ENCODE data around the gene CPED1. TPM values are rescaled to one million over a fixed set of nuclear protein-coding genes. Genes with fewer than 3 reads are reported as not detected.

Gene CPED1
- polyA plus RNA-seq, 1 experiment: 52.0 TPM

- POLR2A ChIA-PET: no interaction called here
- Histone ChIP-seq H3K27me3 (ENCODE audit: control insufficient read depth, insufficient read depth, low read length) (no peaks in the 10 kb centered on the region), H3K27ac (ENCODE audit: low read depth, low read length) (no peak overlapping the region), H3K9me3 (ENCODE audit: control insufficient read depth, insufficient read depth, low read length) (no peaks in the 10 kb centered on the region), H3K4me3 (ENCODE audit: low read depth, low read length) (no peak overlapping the region)
- no peak for TF ChIP-seq CTCF (IDR thresholded peaks at IDR 0.05; ENCODE audit: low read depth, low read length)
- DNase-seq (ENCODE audit: low read depth, low spot score): no peak
- CTCF ChIA-PET: interaction anchor here (1.3 kb wide), 1 partner anchor 20 kb away, joined by 3 read pairs; no protein-coding TSS in a partner anchor
Measured at GRCh38 chr7:121160150-121161008, 171.9 kb downstream of the CPED1 start.

GRCh38 chr7:121163699-121164098, 175.2 kb downstream of the CPED1 start:
- H3K4me3 ChIP-seq (ENCODE audit: low read depth, low read length): no peak overlapping the region
- H3K27ac ChIP-seq (ENCODE audit: low read depth, low read length): no peak overlapping the region
- H3K27me3 ChIP-seq (ENCODE audit: control insufficient read depth, insufficient read depth, low read length): no peaks in the 10 kb centered on the region
- no peaks in the 10 kb centered on the region for H3K9me3 ChIP-seq (ENCODE audit: control insufficient read depth, insufficient read depth, low read length)
- no peak for TF ChIP-seq CTCF (IDR thresholded peaks at IDR 0.05; ENCODE audit: low read depth, low read length)
- ChIA-PET CTCF (interaction anchor here (1.5 kb wide), 1 partner anchor 203 kb away, joined by 3 read pairs; no protein-coding TSS in a partner anchor), POLR2A (no interaction called here)
- no peak for DNase-seq (ENCODE audit: low read depth, low spot score)

GRCh38 chr7:121164247-121164646, 175.7 kb downstream of the CPED1 start:
- TF ChIP-seq CTCF (IDR thresholded peaks at IDR 0.05; ENCODE audit: low read depth, low read length): no peak
- ChIA-PET POLR2A (no interaction called here), CTCF (no interaction called here)
- Histone ChIP-seq H3K4me3 (ENCODE audit: low read depth, low read length) (no peak overlapping the region), H3K9me3 (ENCODE audit: control insufficient read depth, insufficient read depth, low read length) (no peaks in the 10 kb centered on the region), H3K27ac (ENCODE audit: low read depth, low read length) (no peak overlapping the region), H3K27me3 (ENCODE audit: control insufficient read depth, insufficient read depth, low read length) (no peaks in the 10 kb centered on the region)
- no peak for DNase-seq (ENCODE audit: low read depth, low spot score)

- DNase-seq (ENCODE audit: low read depth, low spot score): no peak
- Histone ChIP-seq H3K27ac (ENCODE audit: low read depth, low read length) (no peak overlapping the region), H3K9me3 (ENCODE audit: control insufficient read depth, insufficient read depth, low read length) (no peaks in the 10 kb centered on the region), H3K4me3 (ENCODE audit: low read depth, low read length) (no peak overlapping the region), H3K27me3 (ENCODE audit: control insufficient read depth, insufficient read depth, low read length) (no peaks in the 10 kb centered on the region)
- ChIA-PET POLR2A (no interaction called here), CTCF (no interaction called here)
- TF ChIP-seq CTCF (IDR thresholded peaks at IDR 0.05; ENCODE audit: low read depth, low read length): no peak
Measured at GRCh38 chr7:121166916-121167315, 178.4 kb downstream of the CPED1 start.

- TF ChIP-seq CTCF (IDR thresholded peaks at IDR 0.05; ENCODE audit: low read depth, low read length): no peak
- H3K27me3 ChIP-seq (ENCODE audit: control insufficient read depth, insufficient read depth, low read length): no peaks in the 10 kb centered on the region
- POLR2A ChIA-PET: interaction anchor here (0.6 kb wide), 1 partner anchor 214 kb away, joined by 4 read pairs; no protein-coding TSS in a partner anchor
- CTCF ChIA-PET: interaction anchor here (1.4 kb wide), 1 partner anchor 19 kb away, joined by 3 read pairs; no protein-coding TSS in a partner anchor
- no peak overlapping the region for H3K4me3 ChIP-seq (ENCODE audit: low read depth, low read length)
- no peaks in the 10 kb centered on the region for H3K9me3 ChIP-seq (ENCODE audit: control insufficient read depth, insufficient read depth, low read length)
- no peak for DNase-seq (ENCODE audit: low read depth, low spot score)
- no peak overlapping the region for H3K27ac ChIP-seq (ENCODE audit: low read depth, low read length)
Measured at GRCh38 chr7:121167971-121168370, 179.5 kb downstream of the CPED1 start.

Measured in AG04450 (cell line).